ENCODE measurements around the gene DDX11. TPM values are rescaled to one million over a fixed set of nuclear protein-coding genes. Genes with fewer than 3 reads are reported as not detected.

The DDX11 gene
- total and polyA plus RNA-seq, 2 of the 4 experiments (the other 2 are of a cell fraction), result 10.8 to 17.6 TPM

DNA sequence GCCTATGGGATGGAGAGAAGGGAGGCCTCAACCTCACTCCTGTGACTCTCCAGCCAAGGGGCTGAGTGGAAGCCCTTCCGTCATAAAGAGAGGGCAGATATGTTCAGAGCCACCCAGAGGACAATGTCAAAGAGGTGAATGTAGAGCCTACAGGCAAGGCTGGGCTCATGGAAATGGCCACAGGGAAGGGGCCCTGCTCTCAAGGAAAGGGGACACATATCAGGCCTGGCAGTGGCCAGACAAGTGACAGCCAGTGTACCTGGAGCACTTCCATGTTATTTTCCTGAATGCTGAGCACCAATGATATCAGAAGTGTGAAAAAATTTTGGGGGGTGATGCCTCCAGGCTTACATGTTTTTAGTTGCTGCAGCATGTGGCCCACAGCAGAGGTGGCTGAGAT, 36.6 kb upstream of the DDX11 start:
- no CpG with 5 or more reads among the region's 1 CpG for WGBS, 2 experiments (ENCODE audit: extremely low coverage in 2 of 2, insufficient read length in 1 of 2)
- H3K23ac ChIP-seq (ENCODE audit: low read depth, low read length), result no peak overlapping the region
- no peak overlapping the region for H2BK15ac ChIP-seq (ENCODE audit: low read depth, low read length)
- H3K18ac ChIP-seq (ENCODE audit: low read depth, low read length), result no peak overlapping the region
- no TSS peak for BruUV-seq (replicated peaks)
- H3K27me3 ChIP-seq (ENCODE audit: control insufficient read depth, insufficient read depth, low read length), result peaks cover 10% of the 10 kb centered on the region
- ChIA-PET CTCF (no interaction called here), POLR2A (ENCODE audit: unreplicated experiment) (no interaction called here)
- no peaks in the 10 kb centered on the region for H3K9me3 ChIP-seq (ENCODE audit: control insufficient read depth, insufficient read depth, low read length)
- no peak overlapping the region for H3K9ac ChIP-seq (ENCODE audit: low read depth, low read length)
- H3K14ac ChIP-seq (replicated peaks; ENCODE audit: low read depth, low read length), result no peak overlapping the region
- no peaks in the 10 kb centered on the region for H3K79me1 ChIP-seq (ENCODE audit: low read depth in 1 of 2, low read length in 2 of 2)
- no peak overlapping the region for H4K8ac ChIP-seq (ENCODE audit: low read depth in 2 of 2, low read length in 2 of 2)
- no peak overlapping the region for H2BK20ac ChIP-seq (ENCODE audit: low read depth, low read length)
- peaks cover 3% of the 10 kb centered on the region; the same call in 1 of the 2 replicates for H3K4me1 ChIP-seq (ENCODE audit: control insufficient read depth, insufficient read depth, low read length)
- intact Hi-C loops (cut with micrococcal nuclease) (no loop called here), in situ Hi-C loops (cut with MboI; ENCODE audit: low sequenced_read_pairs) (no loop called here), dilution Hi-C loops (cut with HindIII; ENCODE audit: low sequenced_read_pairs, unreplicated experiment) (no loop called here)
- H4K91ac ChIP-seq (ENCODE audit: insufficient read depth, low read depth, low read length), result no peak overlapping the region
- H3K4me2 ChIP-seq (ENCODE audit: low read depth, low read length), result no peak overlapping the region
- H2AK9ac ChIP-seq (replicated peaks; ENCODE audit: low read depth, low read length, poor library complexity), result no peak overlapping the region
- no peaks in the 10 kb centered on the region for H3K36me3 ChIP-seq (ENCODE audit: control insufficient read depth, insufficient read depth, low read length)
- DNase-seq, result no peak
- TF ChIP-seq MAFK (IDR thresholded peaks at IDR 0.05; ENCODE audit: low read depth, low read length), result no peak
- no peak for TF ChIP-seq FOS (IDR thresholded peaks at IDR 0.05; ENCODE audit: low read depth, low read length)
- no peak for TF ChIP-seq NFE2L2 (IDR thresholded peaks at IDR 0.05; ENCODE audit: low read depth, low read length)
- no peak for TF ChIP-seq USF2 (IDR thresholded peaks at IDR 0.05; ENCODE audit: low read depth, low read length)
- no peak for TF ChIP-seq CEBPB (IDR thresholded peaks at IDR 0.05; ENCODE audit: low read depth, low read length)
- no peak for TF ChIP-seq POLR2A (IDR thresholded peaks at IDR 0.05; ENCODE audit: low read depth, low read length)
- TF ChIP-seq, protein P1, sequence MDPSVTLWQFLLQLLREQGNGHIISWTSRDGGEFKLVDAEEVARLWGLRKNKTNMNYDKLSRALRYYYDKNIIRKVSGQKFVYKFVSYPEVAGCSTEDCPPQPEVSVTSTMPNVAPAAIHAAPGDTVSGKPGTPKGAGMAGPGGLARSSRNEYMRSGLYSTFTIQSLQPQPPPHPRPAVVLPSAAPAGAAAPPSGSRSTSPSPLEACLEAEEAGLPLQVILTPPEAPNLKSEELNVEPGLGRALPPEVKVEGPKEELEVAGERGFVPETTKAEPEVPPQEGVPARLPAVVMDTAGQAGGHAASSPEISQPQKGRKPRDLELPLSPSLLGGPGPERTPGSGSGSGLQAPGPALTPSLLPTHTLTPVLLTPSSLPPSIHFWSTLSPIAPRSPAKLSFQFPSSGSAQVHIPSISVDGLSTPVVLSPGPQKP (IDR thresholded peaks at IDR 0.05; ENCODE audit: borderline replicate concordance, low read depth, low read length), result no peak
- no peaks in the 10 kb centered on the region for H3K9me1 ChIP-seq (ENCODE audit: insufficient read depth, low read length)
- no peak for ATAC-seq (ENCODE audit: low read depth)
- no peak overlapping the region for H2AFZ ChIP-seq (replicated peaks; ENCODE audit: low read length, poor library complexity)
- H3K4me3 ChIP-seq (ENCODE audit: insufficient read depth, low read depth, low read length), result no peak overlapping the region
- H4K20me1 ChIP-seq (ENCODE audit: insufficient read depth, low read length), result no peaks in the 10 kb centered on the region
- H4K5ac ChIP-seq (ENCODE audit: low read depth, low read length), result no peak overlapping the region
- no peak overlapping the region for H2BK5ac ChIP-seq (ENCODE audit: low read depth, low read length, poor library complexity, severe bottlenecking)
- no peak overlapping the region for H3K4ac ChIP-seq (ENCODE audit: low read depth, low read length)
- no peak overlapping the region for H3K27ac ChIP-seq (ENCODE audit: insufficient read depth, low read length)
- no peak overlapping the region for H2BK120ac ChIP-seq (ENCODE audit: low read depth, low read length)
- no peak overlapping the region for H3K56ac ChIP-seq (ENCODE audit: extremely low read depth, insufficient read depth, low read length)
- H2AK5ac ChIP-seq (ENCODE audit: low read depth, low read length), result no peak overlapping the region

Measured in IMR-90 (cell line).